A172 (cell line): Measurements from ENCODE around the gene KRT40. TPM values are rescaled to one million over a fixed set of nuclear protein-coding genes. Genes with fewer than 3 reads are reported as not detected.
"Not testable (repeated sequence)": the region's sequence is repeated elsewhere in the genome, so short reads cannot be mapped to it uniquely, and the experiment has no call there.

Source experiments
- DNase-seq: peaks from one replicate; pipeline ENCODE4 v3.0.0-alpha.2; 2015; ENCODE audit warnings: low spot score
- total RNA-seq: library from RNA; depleted of rRNA; stranded (reverse); fragments of >200 nt; shearing (Covaris generic); gene quantifications from 2 replicates; pipeline ENCODE4 v1.2.3, GENCODE V29; 2014; rRNA removed

The KRT40 gene
- total RNA-seq, result not detected in 2 replicates

DNA sequence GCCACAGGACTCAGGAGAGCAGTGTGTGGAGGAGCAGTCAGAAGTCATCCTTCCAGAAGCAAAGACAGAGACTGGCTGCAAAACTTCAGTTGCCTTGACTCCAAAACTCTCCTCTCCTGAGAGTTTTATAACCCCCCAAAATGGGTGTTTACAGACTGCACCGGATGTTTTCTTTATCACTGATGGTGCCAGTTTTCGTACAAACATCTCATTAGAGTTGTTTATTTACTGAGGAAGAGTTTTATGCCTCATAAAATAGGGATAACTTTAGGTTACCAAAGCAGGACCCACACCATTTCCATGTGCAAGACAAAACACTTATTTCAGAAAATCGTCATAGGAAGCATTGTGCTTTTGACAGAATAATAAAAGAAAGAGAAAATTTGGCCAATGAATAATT, at the start of gene KRT40:
KRT40 (minus strand) TSS at position 101 of the 400 bp plus-strand sequence; CDS start at position 48, 53 bp downstream.
- no peak for DNase-seq

DNA sequence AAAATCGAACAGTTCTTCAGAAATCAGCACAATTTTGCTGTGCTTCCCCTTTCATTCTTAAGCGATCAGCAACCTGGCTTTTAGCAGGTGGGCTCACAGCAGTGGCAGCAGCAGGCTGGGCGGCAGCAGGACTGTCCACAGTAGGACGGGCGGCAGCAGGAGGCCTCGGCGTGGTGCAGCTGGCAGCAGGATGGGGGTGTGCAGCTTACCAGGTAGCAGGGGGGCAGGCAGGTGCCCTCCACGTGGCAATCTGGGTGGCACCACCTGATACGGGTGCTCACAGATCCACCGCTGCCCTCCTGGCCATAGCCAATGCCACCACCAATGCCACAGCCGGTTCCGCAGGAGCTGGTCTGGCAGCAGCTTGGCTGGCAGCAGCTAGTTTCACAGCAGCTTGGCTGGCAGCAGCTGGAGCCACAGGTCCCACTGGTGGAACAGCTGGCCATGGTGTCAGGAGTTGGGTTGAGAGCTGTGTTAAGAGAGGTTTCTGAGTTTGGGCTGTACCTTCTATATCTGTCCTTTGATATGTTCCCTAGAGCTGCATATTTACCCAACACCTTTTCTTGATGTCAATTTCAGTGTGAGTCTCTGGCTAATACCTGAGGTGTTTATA, 45.6 kb upstream of the KRT40 start, which contains the start of gene KRTAP1-4:
KRTAP1-4 (minus strand) TSS at position 563 of the 613 bp plus-strand sequence; CDS start at position 446, 117 bp downstream.
- DNase-seq, result no peak

DNA sequence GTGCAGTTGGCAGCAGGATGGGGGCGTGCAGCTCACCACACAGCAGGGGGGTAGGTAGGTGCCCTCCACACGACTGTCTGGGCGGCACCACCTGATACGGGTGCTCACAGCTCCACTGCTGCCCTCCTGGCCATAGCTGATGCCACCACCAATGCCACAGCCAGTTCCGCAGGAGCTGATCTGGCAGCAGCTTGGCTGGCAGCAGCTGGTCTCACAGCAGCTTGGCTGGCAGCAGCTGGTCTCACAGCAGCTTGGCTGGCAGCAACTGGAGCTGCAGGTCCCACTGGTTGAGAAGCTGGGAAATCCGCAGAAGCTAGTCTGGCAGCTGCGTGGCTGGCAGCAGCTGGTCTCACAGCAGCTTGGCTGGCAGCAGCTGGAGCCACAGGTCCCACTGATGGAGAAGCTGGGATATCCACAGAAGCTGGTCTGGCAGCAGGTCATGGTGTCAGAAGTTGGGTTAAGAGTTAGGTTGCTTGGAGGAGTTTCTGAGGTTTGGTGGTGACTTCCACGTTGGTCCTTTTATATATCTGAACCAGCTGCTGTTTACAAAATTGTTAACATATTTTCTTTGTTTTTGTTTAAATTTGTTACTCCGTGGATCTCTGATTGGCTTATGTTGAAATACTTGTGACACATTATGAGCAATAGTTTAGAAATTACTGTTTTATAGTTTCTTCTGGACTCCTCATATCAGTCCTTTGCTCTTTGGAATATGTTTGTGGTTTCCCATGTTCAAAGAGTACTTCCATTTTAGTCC, 42.8 kb upstream of the KRT40 start, which contains the start of gene KRTAP1-5:
KRTAP1-5 (minus strand) TSS at position 494 of the 757 bp plus-strand sequence; CDS start at position 441, 53 bp downstream.
- peak; percentile 50 for DNase-seq

DNA sequence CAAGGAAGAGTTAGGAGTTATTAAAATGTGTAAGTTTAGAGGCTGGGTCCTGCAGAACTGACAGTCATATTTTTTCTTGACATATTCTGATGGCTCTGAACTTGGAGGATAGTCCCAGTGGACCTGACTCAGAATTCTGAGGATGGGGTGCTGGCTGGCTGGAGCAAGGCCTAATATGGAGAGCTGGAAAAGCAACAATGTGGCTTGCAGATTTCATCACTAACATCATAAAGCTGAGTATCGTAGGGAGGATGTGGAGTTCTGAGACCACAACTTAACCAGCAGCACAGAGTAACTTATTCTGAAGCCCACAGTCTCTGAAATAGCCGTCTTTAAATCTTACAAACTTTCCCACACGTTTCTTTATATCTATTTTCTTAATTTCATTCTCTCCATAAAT, 40.6 kb upstream of the KRT40 start:
- no peak for DNase-seq

DNA sequence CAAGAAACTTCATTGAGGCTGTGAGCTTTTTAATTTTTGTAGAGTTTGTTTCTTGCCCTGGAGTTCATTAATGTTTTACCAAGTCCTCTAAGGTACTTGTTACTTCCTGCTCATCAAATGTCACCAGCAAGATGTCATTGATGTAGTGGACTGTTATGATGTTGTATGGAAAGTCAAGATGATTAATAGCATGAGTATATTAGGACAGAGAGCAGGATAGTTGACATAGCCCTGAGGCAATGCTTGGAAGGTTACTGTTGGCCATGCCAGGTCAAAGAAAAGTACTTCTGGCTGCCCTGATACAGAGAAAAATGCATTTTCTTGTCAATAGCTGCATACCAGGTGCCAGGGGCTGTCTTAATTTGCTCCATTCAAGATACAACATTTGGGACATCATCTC, 36.2 kb upstream of the KRT40 start:
- no peak for DNase-seq

DNA sequence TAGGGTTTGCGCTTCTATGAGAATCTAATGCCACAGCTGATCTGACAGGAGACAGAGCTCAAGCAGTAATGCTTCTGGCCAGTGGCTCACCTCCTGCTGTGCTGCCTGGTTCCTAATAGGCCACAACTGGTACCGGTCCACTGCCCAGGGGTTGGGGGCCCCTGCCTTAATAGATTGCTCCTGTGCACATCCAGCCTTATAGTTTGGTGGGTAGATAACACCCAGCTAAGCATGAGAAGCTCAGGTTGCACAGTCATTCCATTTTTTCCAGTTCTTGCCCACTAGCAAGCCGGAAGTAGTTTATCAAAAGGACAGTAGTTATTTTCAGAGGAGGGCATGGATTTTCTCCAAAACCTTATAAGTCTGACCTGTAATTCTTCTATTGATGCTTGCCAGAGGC, 35.3 kb upstream of the KRT40 start:
- no peak for DNase-seq

DNA sequence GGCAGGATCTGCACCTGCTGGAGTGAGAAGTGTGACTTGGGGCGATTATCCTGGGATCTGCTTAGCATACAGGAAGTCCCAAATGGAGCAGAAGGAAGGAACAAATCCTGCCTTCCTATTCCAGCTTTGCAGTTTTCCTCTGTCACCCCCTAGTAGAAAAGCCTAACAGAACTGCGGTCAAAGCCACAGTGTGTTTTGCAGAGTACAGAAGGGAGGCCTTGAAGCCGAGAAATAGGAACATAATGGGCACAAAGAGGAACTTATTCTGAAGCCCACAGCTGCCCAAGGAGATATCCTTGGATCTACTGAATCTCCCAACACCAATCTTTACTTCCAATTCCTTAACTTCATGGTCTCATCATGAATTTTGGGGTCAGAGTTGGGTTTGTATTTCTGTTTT, 34.4 kb upstream of the KRT40 start:
- no peak for DNase-seq

DNA sequence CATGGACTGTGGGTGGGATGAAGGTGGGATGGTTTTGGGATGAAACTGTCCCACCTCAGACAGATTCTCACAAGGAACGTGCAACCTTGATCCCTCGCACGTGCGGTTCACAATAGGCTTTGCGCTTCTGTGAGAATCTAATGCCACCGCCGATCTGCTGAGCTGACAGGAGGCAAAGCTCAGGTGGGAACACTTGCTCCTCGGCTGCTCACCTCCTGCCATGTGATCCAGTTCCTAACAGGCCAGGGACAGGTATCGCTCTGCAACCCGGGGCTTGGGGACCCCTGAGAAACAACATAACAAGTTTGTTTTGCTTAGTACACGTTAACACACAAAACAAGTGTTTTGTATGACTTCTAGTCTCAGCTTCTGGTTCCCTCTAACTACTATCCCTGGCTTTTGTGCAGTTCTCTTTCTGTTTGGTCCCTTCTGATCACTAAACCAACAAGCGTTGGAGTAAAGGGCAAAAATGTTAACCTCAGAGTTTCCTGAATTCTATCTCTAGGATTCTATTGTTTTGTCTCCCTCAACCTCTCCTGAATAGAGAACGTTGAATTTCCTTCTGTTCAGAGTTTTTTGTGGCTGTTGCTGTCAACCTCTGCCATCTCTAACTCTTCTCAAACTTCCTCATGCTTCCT, 32.6 kb upstream of the KRT40 start:
- no peak for DNase-seq

DNA sequence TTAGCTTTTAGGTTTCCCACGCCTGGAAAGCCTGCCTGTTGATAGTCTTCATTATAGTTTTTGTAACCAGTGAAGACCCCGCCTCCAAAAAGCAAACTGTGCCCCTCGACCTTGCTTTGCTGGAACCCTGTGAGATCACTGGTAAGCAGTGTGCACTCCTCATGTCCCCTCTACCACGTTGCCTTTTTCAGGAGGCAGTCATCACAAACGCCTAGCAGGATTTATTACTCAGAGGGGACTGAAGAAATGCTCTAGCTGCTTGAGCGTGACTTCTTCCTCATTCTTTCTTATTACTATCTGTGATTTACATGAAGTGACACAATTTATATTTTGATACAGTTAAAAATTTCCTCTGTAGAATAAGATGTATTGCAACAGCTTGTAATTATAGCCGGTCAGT, 31.3 kb upstream of the KRT40 start:
- no peak for DNase-seq

DNA sequence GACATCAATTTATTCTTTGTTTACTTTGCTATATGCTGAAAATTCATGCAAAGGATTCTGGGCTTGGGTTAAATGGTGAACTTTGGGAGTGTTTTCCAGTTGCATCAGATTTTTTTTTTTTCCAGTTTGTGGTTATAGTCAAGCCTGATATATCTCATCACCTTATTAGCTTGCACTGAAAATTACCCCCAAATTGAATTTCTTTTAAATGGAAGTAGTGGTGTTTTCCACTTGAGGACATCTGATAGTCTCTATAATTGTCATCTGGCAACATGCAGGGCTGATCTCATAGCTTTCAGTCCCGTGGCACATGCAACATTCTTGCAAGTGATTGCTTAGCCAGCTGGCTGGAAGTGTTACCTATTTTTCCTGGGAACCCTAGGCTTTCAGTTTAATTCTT, 29.5 kb upstream of the KRT40 start:
- peak; percentile 10 for DNase-seq

DNA sequence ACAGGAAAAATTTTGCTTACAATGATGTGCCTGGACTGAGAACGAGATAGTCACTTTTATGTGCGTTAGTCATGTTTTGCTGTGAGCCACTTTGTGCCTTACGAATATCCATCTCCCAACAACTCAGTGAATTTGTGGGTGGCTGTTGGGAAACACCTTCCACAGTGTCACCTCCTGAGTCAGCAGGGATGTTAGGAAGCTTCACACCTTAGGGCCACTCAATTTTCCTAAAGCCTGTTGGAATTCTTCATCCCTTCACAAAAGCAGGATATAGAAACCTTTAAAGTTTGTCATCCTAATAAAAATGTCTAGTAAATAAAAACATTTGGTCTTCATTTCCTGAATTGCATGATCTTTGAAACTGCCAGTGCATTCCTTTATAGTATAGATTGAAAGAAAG, 29.1 kb upstream of the KRT40 start:
- DNase-seq, result peak; percentile 47

DNA sequence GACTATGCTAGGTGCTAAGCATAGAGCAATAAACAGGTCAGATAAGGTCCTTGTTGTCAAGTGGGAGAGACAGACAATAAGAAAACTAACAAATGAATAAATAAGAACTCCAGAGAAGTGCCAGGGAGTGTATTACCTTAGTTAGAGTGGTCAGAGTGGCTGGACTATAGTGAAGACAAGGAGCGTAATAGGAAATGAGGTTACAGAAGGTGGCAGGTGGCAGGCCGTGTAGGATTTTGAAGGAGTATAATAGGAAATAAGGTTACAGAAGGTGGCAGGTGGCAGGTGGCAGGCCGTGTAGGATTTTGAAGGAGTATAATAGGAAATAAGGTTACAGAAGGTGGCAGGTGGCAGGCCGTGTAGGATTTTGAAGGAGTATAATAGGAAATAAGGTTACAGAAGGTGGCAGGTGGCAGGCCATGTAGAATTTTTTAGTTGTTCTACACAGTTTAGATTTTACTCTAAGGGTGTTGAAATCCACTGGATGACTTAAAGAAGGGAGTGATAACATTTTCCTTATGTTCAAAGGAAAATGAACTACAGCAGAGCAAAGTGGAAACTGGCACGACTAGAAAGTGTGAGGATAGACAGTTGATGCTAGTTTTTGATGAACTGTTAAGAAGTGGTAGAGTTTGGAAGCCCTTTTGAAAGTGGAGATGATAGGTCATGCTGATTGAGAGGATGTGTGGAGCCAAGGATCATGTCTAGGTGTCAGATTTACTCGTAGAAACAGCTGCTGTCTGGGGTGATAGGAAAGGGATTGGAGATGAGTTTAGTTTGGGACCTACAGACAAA, 28.4 kb upstream of the KRT40 start:
- DNase-seq, result no peak

DNA sequence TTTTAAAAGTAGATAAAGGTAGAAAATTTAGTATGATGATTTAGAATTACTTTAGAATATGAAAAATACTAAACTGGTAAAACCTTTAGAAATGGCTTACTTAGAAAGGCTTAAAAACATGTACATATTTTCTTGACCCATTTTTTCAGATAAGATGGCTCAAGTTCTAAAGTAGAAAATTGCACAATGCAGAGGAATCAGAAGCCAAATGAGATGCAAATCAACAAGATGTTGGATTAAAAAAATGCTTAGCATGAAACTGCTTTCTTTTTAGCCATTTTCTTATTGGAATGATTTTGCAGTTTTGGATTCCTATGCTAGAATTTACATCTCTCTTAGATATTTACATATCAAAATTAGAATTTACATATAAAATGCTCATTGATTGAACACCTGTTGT, 26.3 kb upstream of the KRT40 start:
- DNase-seq, result no peak

DNA sequence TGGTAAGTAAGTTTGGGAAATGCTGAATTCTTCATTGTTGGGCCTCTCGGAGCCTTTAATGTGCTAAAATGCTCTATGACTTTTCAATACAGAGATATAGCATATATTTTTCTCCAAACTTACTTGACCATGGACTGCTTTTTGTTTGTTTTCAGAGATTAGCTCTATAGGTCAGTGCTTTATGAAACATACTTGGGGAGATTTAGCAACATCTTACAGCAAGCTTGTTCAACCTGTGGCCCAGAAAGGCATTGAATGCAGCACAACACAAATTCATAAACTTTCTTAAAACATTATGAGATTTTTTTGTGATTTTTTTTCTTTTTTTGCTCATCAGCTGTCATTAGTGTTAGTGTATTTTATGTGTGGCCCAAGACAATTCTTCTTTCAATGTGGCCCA, 25.8 kb upstream of the KRT40 start:
- DNase-seq, result no peak

DNA sequence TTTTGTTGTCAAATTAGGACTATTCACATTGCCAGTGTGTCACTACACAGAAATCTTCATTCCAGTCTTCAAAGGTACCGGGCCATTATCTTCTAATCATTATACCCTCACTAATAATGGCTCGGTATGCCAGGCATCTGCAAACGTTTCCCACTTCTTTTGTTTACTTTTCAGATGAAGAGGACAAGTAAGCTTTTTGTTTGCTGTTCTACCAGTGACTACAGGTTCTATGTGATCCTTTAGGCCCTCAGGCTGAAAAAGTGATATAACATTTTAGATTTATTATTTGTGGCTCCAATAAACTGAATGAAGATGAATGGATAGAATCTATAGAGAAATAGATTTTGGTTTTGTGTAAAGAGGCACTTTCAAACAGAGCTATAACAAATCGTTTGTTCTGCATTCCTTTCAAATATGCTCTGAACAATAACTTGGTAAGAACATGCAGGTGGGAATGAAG, 25.2 kb upstream of the KRT40 start:
- DNase-seq, result peak; percentile 18

DNA sequence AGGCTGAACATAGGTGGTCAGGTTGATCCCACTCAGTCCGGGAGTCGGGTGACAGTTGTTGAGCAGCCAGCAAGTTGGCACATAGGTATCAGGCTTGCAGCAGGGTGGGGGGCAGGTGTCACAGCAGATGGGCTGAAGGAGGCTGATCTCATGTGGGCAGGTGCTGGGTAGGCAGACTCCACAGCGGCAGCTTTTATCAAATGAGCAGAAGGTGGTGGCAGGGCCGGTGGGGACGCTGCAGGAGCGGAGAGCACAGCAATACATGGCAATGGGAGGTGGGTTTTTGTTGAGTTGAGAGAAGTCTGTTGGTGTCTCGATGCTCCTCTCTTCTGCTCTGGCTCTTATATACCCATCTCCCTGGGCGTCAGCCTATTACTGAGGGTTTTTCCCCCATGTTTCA, 24.7 kb upstream of the KRT40 start, which contains the start of gene KRTAP3-1:
KRTAP3-1 (minus strand) TSS at position 318 of the 400 bp plus-strand sequence; CDS start at position 264, 54 bp downstream.
- no peak for DNase-seq

DNA sequence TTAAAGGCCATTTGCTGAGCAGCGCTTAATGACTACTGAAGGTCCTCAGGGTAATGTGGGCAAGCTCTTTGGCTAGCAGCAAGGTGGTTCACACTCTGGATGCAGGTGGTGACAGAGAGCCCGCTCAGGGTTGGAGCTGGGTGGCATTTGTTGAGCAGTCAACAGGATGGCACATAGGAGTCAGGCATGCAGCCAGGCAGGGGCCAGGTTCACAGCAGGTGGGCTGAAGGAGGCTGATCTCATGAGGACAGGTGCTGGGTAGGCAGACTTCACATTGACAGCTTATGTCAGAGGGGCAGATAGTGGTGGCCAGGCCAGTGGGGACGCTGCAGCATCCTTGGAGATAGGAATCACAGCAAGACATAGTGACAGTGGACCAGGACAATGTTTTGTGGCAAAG, 20.3 kb upstream of the KRT40 start:
- no peak for DNase-seq

DNA sequence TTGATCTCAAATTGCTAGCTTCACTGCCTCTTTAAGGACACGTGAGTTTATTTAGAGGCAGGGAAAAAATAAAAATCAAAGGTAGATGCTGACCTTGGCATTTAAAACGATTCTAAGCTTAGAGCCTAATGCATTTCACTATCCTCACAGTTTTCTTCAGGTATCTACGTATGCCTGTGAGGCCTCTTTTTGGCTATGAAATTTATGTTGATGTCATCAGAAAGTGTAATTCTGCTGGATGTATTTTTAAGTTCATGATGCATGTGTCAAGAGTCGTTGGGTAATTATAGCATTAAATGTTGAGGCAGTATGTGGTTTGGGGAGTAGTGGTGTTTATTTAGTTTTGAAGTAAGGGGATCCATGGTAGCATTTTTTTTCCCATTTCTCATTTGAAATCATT, 19.8 kb upstream of the KRT40 start:
- no peak for DNase-seq

DNA sequence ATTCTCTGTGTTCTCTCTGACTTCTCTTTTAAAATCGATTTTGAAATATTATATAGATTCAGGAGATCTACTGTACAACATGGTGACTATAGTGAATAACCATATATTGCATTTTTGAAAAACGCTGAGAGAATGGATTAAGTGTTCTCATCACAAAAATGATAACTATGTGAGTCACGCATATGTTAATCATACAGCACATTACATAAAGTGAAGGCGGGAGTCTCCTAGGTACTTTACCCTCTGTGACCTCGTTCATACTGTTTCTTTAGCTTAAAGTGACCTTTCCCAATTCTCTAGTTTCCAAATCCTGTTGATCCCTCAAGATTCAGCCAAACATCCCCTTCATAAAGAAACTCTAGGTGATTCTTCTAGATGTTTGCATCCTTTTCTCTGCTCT, 18.7 kb upstream of the KRT40 start:
- peak; percentile 8 for DNase-seq

DNA sequence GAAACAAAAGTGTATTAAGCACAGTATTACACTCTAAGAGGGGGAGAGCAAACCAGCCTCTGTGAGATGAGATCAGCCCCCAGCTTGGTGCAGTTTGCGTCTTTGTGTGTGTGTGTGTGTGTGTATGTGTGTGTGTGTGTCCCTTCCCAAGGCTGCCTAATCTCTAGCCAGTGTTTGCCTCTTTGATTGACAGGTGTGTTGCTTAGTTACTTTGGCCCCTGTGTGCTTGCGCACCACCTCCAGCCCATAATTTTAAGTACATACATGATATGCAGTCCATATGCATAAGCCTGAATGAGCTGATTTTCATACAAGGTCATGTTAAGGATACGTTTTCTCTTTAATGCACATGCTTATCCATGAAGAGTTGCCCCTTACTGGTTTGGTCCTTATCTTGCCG, 17.7 kb upstream of the KRT40 start:
- DNase-seq, result no peak

DNA sequence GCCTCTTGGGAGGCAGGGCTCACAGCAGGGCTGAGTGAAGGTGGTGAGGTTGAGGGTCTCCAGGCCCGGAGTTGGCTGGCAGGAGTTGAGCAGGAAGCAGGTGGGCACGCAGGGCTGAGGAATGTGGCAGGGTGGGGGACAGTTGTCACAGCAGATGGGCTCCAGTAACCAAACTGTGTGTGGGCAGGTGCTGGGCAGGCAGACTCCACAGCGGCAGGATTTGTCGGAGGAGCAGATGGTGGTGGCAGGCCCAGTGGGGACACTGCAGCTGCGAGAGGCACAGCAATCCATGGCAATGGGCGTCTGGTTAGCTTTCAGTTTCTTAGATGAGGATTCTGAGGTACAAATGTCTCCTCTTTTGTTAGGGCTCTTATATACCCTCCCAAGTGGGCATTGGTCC, 15.4 kb upstream of the KRT40 start, which contains the start of gene KRTAP3-2:
KRTAP3-2 (minus strand) TSS at position 344 of the 400 bp plus-strand sequence; CDS start at position 291, 53 bp downstream.
- DNase-seq, result not testable (repeated sequence)

DNA sequence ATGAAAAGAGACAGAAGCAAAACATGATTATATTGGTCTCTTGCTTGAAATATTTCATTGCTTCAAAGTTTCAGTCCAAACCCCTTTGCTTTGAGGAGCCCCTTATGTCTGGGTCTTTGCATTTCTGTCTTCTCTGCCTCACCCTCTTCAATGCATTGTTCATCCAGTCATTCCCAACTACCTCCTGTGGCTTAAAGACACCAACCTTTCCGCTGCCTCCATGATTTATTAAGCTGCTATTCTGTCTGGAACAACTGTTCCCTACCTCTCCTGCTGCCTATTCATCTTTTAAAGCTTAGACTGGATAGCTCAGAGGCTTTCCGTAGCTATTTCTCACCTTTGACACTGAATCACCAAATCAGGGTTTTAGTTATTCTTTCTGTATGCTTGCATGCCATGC, 13.2 kb upstream of the KRT40 start:
- no peak for DNase-seq
